Panc1 (cell line): ENCODE measurements around the gene PIP5K1C. TPM values are rescaled to one million over a fixed set of nuclear protein-coding genes. Genes with fewer than 3 reads are reported as not detected.

Source experiments
- ATAC-seq: fragments of 200-7000 bp; cut with Tn5 transposase; 2 replicates; pipeline ENCODE4 v1.9.1; 2020; ENCODE audit warnings: mild to moderate bottlenecking, moderate library complexity
- BruUV-seq: library from RNA; stranded (reverse); fragments of 400-500 nt; replicated peaks from 2 replicates; lab custom pipeline; 2021; lab: Mats Ljungman, UMichigan
- CTCF ChIA-PET: fragments of 300-600 bp; sonication (Branson Sonifier 250); formaldehyde crosslinking; loops from one replicate; lab custom pipeline; 2022; ENCODE audit warnings: antibody characterized with exemption; lab: Charles Lee
- POLR2A ChIA-PET: fragments of 300-600 bp; sonication (Branson Sonifier 250); formaldehyde crosslinking; loops from one replicate; lab custom pipeline; 2022; ENCODE audit warnings: antibody characterized with exemption; lab: Charles Lee
- DNase-seq: peaks from one replicate; pipeline ENCODE4 v3.0.0-alpha.2; 2010; ENCODE audit warnings: low read depth, low spot score
- H3K27ac ChIP-seq: 2 replicates; pipeline ENCODE4 v1.5.1; 2011; ENCODE audit warnings: mild to moderate bottlenecking, low read length, inconsistent platforms
- H3K27me3 ChIP-seq: fragments of 200-500 bp; sonication (Bioruptor generic); 2 replicates; pipeline ENCODE4 v1.6.0; 2014; ENCODE audit warnings: low read length, inconsistent platforms; ENCODE audit not compliant: control insufficient read depth, insufficient read depth
- H3K36me3 ChIP-seq: fragments of 200-500 bp; sonication (Bioruptor generic); 2 replicates; pipeline ENCODE4 v1.5.1; 2014; ENCODE audit warnings: inconsistent platforms, mild to moderate bottlenecking, low read length, moderate library complexity; ENCODE audit not compliant: control insufficient read depth, insufficient read depth
- H3K4me1 ChIP-seq: 2 replicates; pipeline ENCODE4 v1.5.1; 2011; ENCODE audit warnings: inconsistent platforms, mild to moderate bottlenecking, low read length, moderate library complexity; ENCODE audit not compliant: control insufficient read depth, insufficient read depth
- H3K4me3 ChIP-seq, 2 experiments: 2 replicates each; pipeline ENCODE4 v1.5.1; 2011 to 2012; ENCODE audit warnings: low read depth in 2 of 2, low read length in 2 of 2, mild to moderate bottlenecking in 2 of 2, inconsistent platforms in 1 of 2, moderate library complexity in 1 of 2
- H3K9me3 ChIP-seq: fragments of 200-500 bp; sonication (Bioruptor generic); 2 replicates; pipeline ENCODE4 v1.5.1; 2014; ENCODE audit warnings: low read depth, mild to moderate bottlenecking, inconsistent platforms, low read length, moderate library complexity; ENCODE audit not compliant: control insufficient read depth, insufficient read depth
- POLR2AphosphoS5 ChIP-seq: IDR thresholded peaks from 2 replicates; pipeline ENCODE4 v1.6.1; 2012; ENCODE audit warnings: mild to moderate bottlenecking, low read depth, low read length, moderate library complexity
- SIN3A ChIP-seq: IDR thresholded peaks from 2 replicates; pipeline ENCODE4 v1.6.1; 2012; ENCODE audit warnings: low read depth, mild to moderate bottlenecking, low read length, moderate library complexity, borderline replicate concordance; ENCODE audit not compliant: insufficient read depth
- TCF7L2 ChIP-seq: IDR thresholded peaks from 2 replicates; pipeline ENCODE4 v1.6.1; 2011; ENCODE audit warnings: mild to moderate bottlenecking, low read depth, low read length, inconsistent platforms
- in situ Hi-C: cut with HindIII; loops from 2 replicates; pipeline ENCODE4 v1.10.0; 2016; ENCODE audit warnings: low sequenced_read_pairs, low pct_unique_long_range_greater_than_20kb
- intact Hi-C: fragments of 100-400 bp; cut with micrococcal nuclease; formaldehyde crosslinking; loops from one replicate; pipeline ENCODE4 v1.10.0; 2022; ENCODE audit not compliant: unreplicated experiment
- total RNA-seq: library from RNA; stranded (reverse); gene quantifications from one replicate; pipeline ENCODE4 v1.2.1, GENCODE V29; 2021; ENCODE audit not compliant: unreplicated experiment
- TF ChIP-seq, protein P1 (sequence below), 2 experiments: IDR thresholded peaks; 2 replicates each; pipeline ENCODE4 v1.6.1; 2011 to 2012; ENCODE audit warnings: low read depth in 2 of 2, control low read depth in 1 of 2, low read length in 1 of 2, mild to moderate bottlenecking in 1 of 2, moderate library complexity in 1 of 2; ENCODE audit not compliant: insufficient read depth in 1 of 2
- TF ChIP-seq, protein P2 (sequence below): fragments of 450-650 bp; IDR thresholded peaks from 2 replicates; pipeline ENCODE4 v1.5.1; 2017; ENCODE audit warnings: mild to moderate bottlenecking

PIP5K1C gene
- total RNA-seq, 1 experiment from 2014 or later: 30.6 TPM

- no peak overlapping the region for H3K4me3 ChIP-seq
- TF ChIP-seq SIN3A (no peak), TCF7L2 (no peak), POLR2AphosphoS5 (no peak)
- TF ChIP-seq, protein P1, sequence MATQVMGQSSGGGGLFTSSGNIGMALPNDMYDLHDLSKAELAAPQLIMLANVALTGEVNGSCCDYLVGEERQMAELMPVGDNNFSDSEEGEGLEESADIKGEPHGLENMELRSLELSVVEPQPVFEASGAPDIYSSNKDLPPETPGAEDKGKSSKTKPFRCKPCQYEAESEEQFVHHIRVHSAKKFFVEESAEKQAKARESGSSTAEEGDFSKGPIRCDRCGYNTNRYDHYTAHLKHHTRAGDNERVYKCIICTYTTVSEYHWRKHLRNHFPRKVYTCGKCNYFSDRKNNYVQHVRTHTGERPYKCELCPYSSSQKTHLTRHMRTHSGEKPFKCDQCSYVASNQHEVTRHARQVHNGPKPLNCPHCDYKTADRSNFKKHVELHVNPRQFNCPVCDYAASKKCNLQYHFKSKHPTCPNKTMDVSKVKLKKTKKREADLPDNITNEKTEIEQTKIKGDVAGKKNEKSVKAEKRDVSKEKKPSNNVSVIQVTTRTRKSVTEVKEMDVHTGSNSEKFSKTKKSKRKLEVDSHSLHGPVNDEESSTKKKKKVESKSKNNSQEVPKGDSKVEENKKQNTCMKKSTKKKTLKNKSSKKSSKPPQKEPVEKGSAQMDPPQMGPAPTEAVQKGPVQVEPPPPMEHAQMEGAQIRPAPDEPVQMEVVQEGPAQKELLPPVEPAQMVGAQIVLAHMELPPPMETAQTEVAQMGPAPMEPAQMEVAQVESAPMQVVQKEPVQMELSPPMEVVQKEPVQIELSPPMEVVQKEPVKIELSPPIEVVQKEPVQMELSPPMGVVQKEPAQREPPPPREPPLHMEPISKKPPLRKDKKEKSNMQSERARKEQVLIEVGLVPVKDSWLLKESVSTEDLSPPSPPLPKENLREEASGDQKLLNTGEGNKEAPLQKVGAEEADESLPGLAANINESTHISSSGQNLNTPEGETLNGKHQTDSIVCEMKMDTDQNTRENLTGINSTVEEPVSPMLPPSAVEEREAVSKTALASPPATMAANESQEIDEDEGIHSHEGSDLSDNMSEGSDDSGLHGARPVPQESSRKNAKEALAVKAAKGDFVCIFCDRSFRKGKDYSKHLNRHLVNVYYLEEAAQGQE (IDR thresholded peaks at IDR 0.05; ENCODE audit: insufficient read depth in 1 of 2, low read depth in 2 of 2, low read length in 1 of 2): no peak
- TF ChIP-seq, protein P2, sequence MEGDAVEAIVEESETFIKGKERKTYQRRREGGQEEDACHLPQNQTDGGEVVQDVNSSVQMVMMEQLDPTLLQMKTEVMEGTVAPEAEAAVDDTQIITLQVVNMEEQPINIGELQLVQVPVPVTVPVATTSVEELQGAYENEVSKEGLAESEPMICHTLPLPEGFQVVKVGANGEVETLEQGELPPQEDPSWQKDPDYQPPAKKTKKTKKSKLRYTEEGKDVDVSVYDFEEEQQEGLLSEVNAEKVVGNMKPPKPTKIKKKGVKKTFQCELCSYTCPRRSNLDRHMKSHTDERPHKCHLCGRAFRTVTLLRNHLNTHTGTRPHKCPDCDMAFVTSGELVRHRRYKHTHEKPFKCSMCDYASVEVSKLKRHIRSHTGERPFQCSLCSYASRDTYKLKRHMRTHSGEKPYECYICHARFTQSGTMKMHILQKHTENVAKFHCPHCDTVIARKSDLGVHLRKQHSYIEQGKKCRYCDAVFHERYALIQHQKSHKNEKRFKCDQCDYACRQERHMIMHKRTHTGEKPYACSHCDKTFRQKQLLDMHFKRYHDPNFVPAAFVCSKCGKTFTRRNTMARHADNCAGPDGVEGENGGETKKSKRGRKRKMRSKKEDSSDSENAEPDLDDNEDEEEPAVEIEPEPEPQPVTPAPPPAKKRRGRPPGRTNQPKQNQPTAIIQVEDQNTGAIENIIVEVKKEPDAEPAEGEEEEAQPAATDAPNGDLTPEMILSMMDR: no peak
- DNase-seq (no peak), ATAC-seq (peak; percentile 36)
- H3K27ac ChIP-seq: no peak overlapping the region
- intact Hi-C loops (no loop called here), in situ Hi-C loops (no loop called here)
- ChIA-PET CTCF (no interaction called here), POLR2A (no interaction called here)
- no peaks in the 10 kb centered on the region for H3K36me3 ChIP-seq
- BruUV-seq: no TSS peak
- H3K9me3 ChIP-seq: no peaks in the 10 kb centered on the region
- no peaks in the 10 kb centered on the region for H3K27me3 ChIP-seq
- H3K4me1 ChIP-seq: peaks cover 14% of the 10 kb centered on the region
Observed at GRCh38 chr19:3710265-3710812, 10.1 kb upstream of the PIP5K1C start.

- BruUV-seq: no TSS peak
- peak; percentile 44; the same call in 1 of the 2 replicates for ATAC-seq
- Histone ChIP-seq H3K36me3 (no peaks in the 10 kb centered on the region), H3K27ac (no peak within 1 kb of the TSS), H3K27me3 (no peaks in the 10 kb centered on the region), H3K4me1 (peaks cover 14% of the 10 kb centered on the region), H3K9me3 (no peaks in the 10 kb centered on the region), H3K4me3 (0 out of 4 replicates have a peak within 1 kb of the TSS, but pooled peaks of 1 of the 2 experiments have one; percentile 3)
- in situ Hi-C loops (no loop called here), intact Hi-C loops (loop anchor here (5.0 kb wide), 1 partner anchor 41 kb away; no protein-coding TSS in a partner anchor)
- TF ChIP-seq, protein P2: no peak
- TF ChIP-seq, protein P1 (IDR thresholded peaks at IDR 0.05; ENCODE audit: insufficient read depth in 1 of 2, low read depth in 2 of 2, low read length in 1 of 2): no peak
- TF ChIP-seq TCF7L2 (no peak), POLR2AphosphoS5 (no peak), SIN3A (no peak)
- ChIA-PET CTCF (interaction anchor here (0.7 kb wide), 2 partner anchors 16 to 64 kb away, joined by 3 to 6 read pairs; no protein-coding TSS in a partner anchor), POLR2A (no interaction called here)
- DNase-seq: no peak
Observed at GRCh38 chr19:3708207-3708931, 8.1 kb upstream of the PIP5K1C start, which contains the start of gene TJP3. TSS of gene TJP3 (plus strand) at chr19:3708384. CDS start at chr19:3728433, 20,049 bp downstream.
